Mesenchymal stem cell (in vitro differentiated cells and primary cell): ENCODE measurements around the gene TNNT1.
"Not testable (repeated sequence)": the region's sequence is repeated elsewhere in the genome, so short reads cannot be mapped to it uniquely, and the experiment has no call there.

Experiments
- DNase-seq: peaks from one replicate; pipeline ENCODE4 v3.0.0-alpha.2; 2013
- H2AFZ ChIP-seq: one replicate; pipeline ENCODE4 v1.6.1; 2013; ENCODE audit warnings: low read depth, mild to moderate bottlenecking, control low read depth, inconsistent platforms, low read length, moderate library complexity
- H2AK5ac ChIP-seq: 2 replicates; pipeline ENCODE4 v1.6.1; 2013; ENCODE audit warnings: low read length, moderate library complexity, mild to moderate bottlenecking, inconsistent platforms; ENCODE audit not compliant: severe bottlenecking
- H2BK120ac ChIP-seq: one replicate; pipeline ENCODE4 v1.6.1; 2013; ENCODE audit warnings: low read depth, mild to moderate bottlenecking, inconsistent platforms, low read length, moderate library complexity
- H2BK12ac ChIP-seq, 2 experiments: one replicate each; pipeline ENCODE4 v1.6.1; 2013; ENCODE audit warnings: inconsistent platforms in 2 of 2, low read length in 2 of 2, mild to moderate bottlenecking in 2 of 2, moderate library complexity in 2 of 2, control low read depth in 1 of 2
- H2BK15ac ChIP-seq: one replicate; pipeline ENCODE4 v1.6.1; 2013; ENCODE audit warnings: mild to moderate bottlenecking, low read depth, inconsistent platforms; ENCODE audit not compliant: poor library complexity, severe bottlenecking
- H2BK5ac ChIP-seq: 2 replicates; pipeline ENCODE4 v1.6.1; 2013; ENCODE audit warnings: low read depth, mild to moderate bottlenecking, low read length, control low read depth, inconsistent platforms; ENCODE audit not compliant: poor library complexity, severe bottlenecking
- H3K14ac ChIP-seq, 2 experiments: one replicate each; pipeline ENCODE4 v1.6.1; 2013; ENCODE audit warnings: inconsistent platforms in 2 of 2, low read length in 2 of 2, control low read depth in 1 of 2, mild to moderate bottlenecking in 1 of 2, moderate library complexity in 1 of 2
- H3K18ac ChIP-seq, 2 experiments: one replicate each; pipeline ENCODE4 v1.6.1; 2013; ENCODE audit warnings: inconsistent platforms in 2 of 2, low read length in 2 of 2, control low read depth in 1 of 2, low read depth in 1 of 2, mild to moderate bottlenecking in 1 of 2
- H3K23ac ChIP-seq, 2 experiments: one replicate each; pipeline ENCODE4 v1.6.1; 2013; ENCODE audit warnings: inconsistent platforms in 2 of 2, low read length in 2 of 2, mild to moderate bottlenecking in 2 of 2, moderate library complexity in 2 of 2, control low read depth in 1 of 2
- H3K27ac ChIP-seq: 2 replicates; pipeline ENCODE4 v1.5.1; 2013; ENCODE audit warnings: mild to moderate bottlenecking, moderate library complexity, low read length, control low read depth, inconsistent platforms; ENCODE audit not compliant: poor library complexity, severe bottlenecking
- H3K27me3 ChIP-seq, 2 experiments: 2 replicates each; pipeline versions ENCODE4 v1.6.1 to v1.7.0; 2013; ENCODE audit warnings: low read length in 2 of 2, mild to moderate bottlenecking in 2 of 2, moderate library complexity in 2 of 2, control low read depth in 1 of 2, inconsistent platforms in 1 of 2; ENCODE audit not compliant: control insufficient read depth in 1 of 2, insufficient read depth in 1 of 2
- H3K36me3 ChIP-seq, 2 experiments: 2 replicates each; pipeline versions ENCODE4 v1.6.1 to v1.7.0; 2013; ENCODE audit warnings: low read length in 2 of 2, control low read depth in 1 of 2, inconsistent platforms in 1 of 2, low read depth in 1 of 2, mild to moderate bottlenecking in 1 of 2; ENCODE audit not compliant: insufficient read depth in 2 of 2, control insufficient read depth in 1 of 2
- H3K4ac ChIP-seq, 2 experiments: one replicate each; pipeline ENCODE4 v1.6.1; 2013; ENCODE audit warnings: inconsistent platforms in 2 of 2, low read length in 2 of 2, mild to moderate bottlenecking in 2 of 2, moderate library complexity in 2 of 2, control low read depth in 1 of 2, low read depth in 1 of 2
- H3K4me1 ChIP-seq: 2 replicates; pipeline ENCODE4 v1.6.1; 2013; ENCODE audit warnings: low read depth, low read length, control low read depth; ENCODE audit not compliant: control insufficient read depth, insufficient read depth
- H3K4me2 ChIP-seq: 2 replicates; pipeline ENCODE4 v1.6.1; 2013; ENCODE audit warnings: low read length, mild to moderate bottlenecking, inconsistent platforms; ENCODE audit not compliant: poor library complexity, severe bottlenecking
- H3K4me3 ChIP-seq, 2 experiments: 2 replicates each; pipeline versions ENCODE4 v1.5.1 to v1.7.0; 2013; ENCODE audit warnings: low read length in 2 of 2, mild to moderate bottlenecking in 2 of 2, control low read depth in 1 of 2, low read depth in 1 of 2; ENCODE audit not compliant: insufficient read depth in 1 of 2
- H3K79me1 ChIP-seq: replicated peaks from 2 replicates; pipeline ENCODE4 v1.6.1; 2013; ENCODE audit warnings: mild to moderate bottlenecking, control low read depth, low read length, inconsistent platforms; ENCODE audit not compliant: poor library complexity, severe bottlenecking
- H3K9ac ChIP-seq: 2 replicates; pipeline ENCODE4 v1.7.0; 2013; ENCODE audit warnings: mild to moderate bottlenecking, low read length, moderate library complexity
- H3K9me3 ChIP-seq: 2 replicates; pipeline ENCODE4 v1.7.0; 2013; ENCODE audit warnings: mild to moderate bottlenecking, low read length; ENCODE audit not compliant: control insufficient read depth
- H4K8ac ChIP-seq: one replicate; pipeline ENCODE4 v1.6.1; 2013; ENCODE audit warnings: inconsistent platforms, mild to moderate bottlenecking, low read length, moderate library complexity
- H4K91ac ChIP-seq: one replicate; pipeline ENCODE4 v1.6.1; 2013; ENCODE audit warnings: mild to moderate bottlenecking, low read length, inconsistent platforms
- whole genome bisulfite sequencing: methylation state at CpG from one replicate; pipeline ENCODE4 v1.1.7; 2013; ENCODE audit warnings: mixed read lengths; 5-methylcytosine and 5-hydroxymethylcytosine counted together

The TNNT1 gene

GRCh38 chr19:55173186-55173713 is 24.2 kb upstream of the TNNT1 start:
- Histone ChIP-seq H2AK5ac (no peak overlapping the region), H3K23ac (peak overlapping the region in 1 of 2 experiments; percentile 64), H2BK12ac (no peak overlapping the region), H4K91ac (no peak overlapping the region), H3K4me2 (peak overlapping the region; percentile 68), H3K79me1 (no peaks in the 10 kb centered on the region), H3K9ac (peak overlapping the region; percentile 89), H3K36me3 (peaks cover 0 to 14% of the 10 kb centered on the region in 2 experiments), H2AFZ (peak overlapping the region; percentile 15), H3K4me1 (peaks cover 12% of the 10 kb centered on the region), H2BK120ac (no peak overlapping the region), H3K9me3 (no peaks in the 10 kb centered on the region), H3K27me3 (peaks cover 22 to 80% of the 10 kb centered on the region in 2 experiments), H3K18ac (peak overlapping the region; percentile 34 to 58), H3K14ac (no peak overlapping the region), H3K4me3 (peak overlapping the region; percentile 50 to 91), H3K4ac (no peak overlapping the region), H2BK5ac (no peak overlapping the region), H3K27ac (no peak overlapping the region), H4K8ac (peak overlapping the region; percentile 52), H2BK15ac (no peak overlapping the region)
- WGBS = 6% methylated on average over 32 of the region's 32 CpGs
- DNase-seq = no peak

GRCh38 chr19:55172741-55173140 is 23.7 kb upstream of the TNNT1 start:
- Histone ChIP-seq H4K91ac (no peak overlapping the region), H3K14ac (no peak overlapping the region), H3K4me3 (peak overlapping the region in 1 of 2 experiments; percentile 91), H3K27me3 (peaks cover 24 to 76% of the 10 kb centered on the region in 2 experiments), H2BK120ac (no peak overlapping the region), H3K23ac (peak overlapping the region in 1 of 2 experiments; percentile 64), H4K8ac (peak overlapping the region; percentile 49), H3K4me1 (peaks cover 12% of the 10 kb centered on the region), H3K18ac (no peak overlapping the region), H2BK5ac (no peak overlapping the region), H2AFZ (no peak overlapping the region), H3K27ac (no peak overlapping the region), H3K36me3 (peaks cover 0 to 10% of the 10 kb centered on the region in 2 experiments), H2BK15ac (no peak overlapping the region), H2BK12ac (no peak overlapping the region), H3K79me1 (no peaks in the 10 kb centered on the region), H2AK5ac (no peak overlapping the region), H3K9ac (peak overlapping the region; percentile 89), H3K4ac (no peak overlapping the region), H3K4me2 (peak overlapping the region; percentile 68), H3K9me3 (no peaks in the 10 kb centered on the region)
- WGBS = 16% methylated on average over 8 of the region's 12 CpGs
- peak; percentile 65 for DNase-seq

- Histone ChIP-seq H3K4me1 (peaks cover 12% of the 10 kb centered on the region), H3K4me3 (peak overlapping the region in 1 of 2 experiments; percentile 91), H3K27me3 (peaks cover 26 to 76% of the 10 kb centered on the region in 2 experiments), H3K9ac (peak overlapping the region; percentile 89)
- not testable (repeated sequence) for H3K4ac ChIP-seq, H3K18ac ChIP-seq, H2AK5ac ChIP-seq, H2BK5ac ChIP-seq, H2AFZ ChIP-seq, H2BK120ac ChIP-seq, H4K8ac ChIP-seq, H4K91ac ChIP-seq, H3K14ac ChIP-seq, H3K4me2 ChIP-seq, H3K27ac ChIP-seq, H3K79me1 ChIP-seq, H2BK12ac ChIP-seq, H2BK15ac ChIP-seq, H3K36me3 ChIP-seq, H3K23ac ChIP-seq, H3K9me3 ChIP-seq, DNase-seq
- 47% methylated on average over 4 of the region's 9 CpGs for whole genome bisulfite sequencing
Measured at GRCh38 chr19:55172318-55172717, 23.3 kb upstream of the TNNT1 start.

- H3K9ac ChIP-seq = no peak overlapping the region
- no peak for DNase-seq
- H2AFZ ChIP-seq = no peak overlapping the region
- no peak overlapping the region for H3K23ac ChIP-seq
- peaks cover 26 to 68% of the 10 kb centered on the region in 2 experiments for H3K27me3 ChIP-seq
- no peak overlapping the region for H3K14ac ChIP-seq
- H4K91ac ChIP-seq = no peak overlapping the region
- 96% methylated on average over 5 of the region's 5 CpGs for WGBS
- H2AK5ac ChIP-seq = no peak overlapping the region
- no peak overlapping the region for H3K27ac ChIP-seq
- H3K36me3 ChIP-seq = no peaks in the 10 kb centered on the region
- peaks cover 12% of the 10 kb centered on the region for H3K4me1 ChIP-seq
- H3K4me3 ChIP-seq = no peak overlapping the region
- no peak overlapping the region for H3K4ac ChIP-seq
- no peak overlapping the region for H2BK120ac ChIP-seq
- H3K79me1 ChIP-seq = no peaks in the 10 kb centered on the region
- H2BK15ac ChIP-seq = no peak overlapping the region
- H3K9me3 ChIP-seq = no peaks in the 10 kb centered on the region
- no peak overlapping the region for H3K4me2 ChIP-seq
- H4K8ac ChIP-seq = no peak overlapping the region
- no peak overlapping the region for H3K18ac ChIP-seq
- H2BK5ac ChIP-seq = no peak overlapping the region
- H2BK12ac ChIP-seq = no peak overlapping the region
Measured at GRCh38 chr19:55171440-55171839, 22.4 kb upstream of the TNNT1 start.
